ENCODE data around the gene PTPN7.
A peak's percentile ranks its signal among the peaks of the same experiment; 100 is the strongest.
"Not testable (repeated sequence)": the region's sequence is repeated elsewhere in the genome, so short reads cannot be mapped to it uniquely, and the experiment has no call there.

PTPN7 gene

DNA sequence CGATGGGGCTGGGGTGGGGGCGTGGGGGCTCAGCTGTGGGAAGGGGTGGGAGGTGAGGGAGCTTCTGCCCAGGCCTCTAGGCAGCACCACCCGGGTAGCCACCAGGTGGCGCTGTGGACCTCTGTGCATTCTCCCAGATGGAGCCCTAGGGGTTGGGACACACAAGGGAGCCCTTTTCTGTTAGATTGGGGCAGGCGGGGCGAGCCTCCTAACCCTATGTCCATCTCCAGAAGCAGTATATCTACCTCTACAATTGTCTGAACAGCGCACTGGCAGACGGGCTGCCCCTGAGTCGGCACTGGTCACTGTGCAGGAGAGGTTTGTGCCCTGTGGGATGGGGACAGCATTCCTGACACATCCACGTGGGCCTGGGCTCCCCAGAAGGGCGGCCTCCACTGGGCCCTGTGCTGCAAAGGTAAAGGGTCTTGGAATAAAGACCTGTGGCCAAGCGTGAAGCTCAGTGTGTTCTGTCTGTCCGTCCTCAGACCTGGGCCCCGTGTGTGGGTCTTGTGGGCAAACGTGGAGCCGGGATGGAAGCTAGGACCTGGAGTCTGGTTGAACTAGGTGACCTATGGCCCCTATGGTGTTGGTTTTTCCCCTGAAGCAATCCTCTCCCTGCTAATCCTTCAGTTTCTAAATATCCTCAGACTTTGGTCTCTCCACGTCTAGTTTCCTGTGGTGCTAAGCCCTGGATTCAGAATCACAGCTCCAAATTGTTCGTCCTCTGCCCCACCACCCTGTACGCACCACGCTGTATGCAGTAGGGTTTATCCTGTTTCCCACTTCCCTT, 28.8 kb upstream of the PTPN7 start:
- DNase-seq: peak; percentile 36

- DNase-seq: no peak
These were observed 27.4 kb upstream of the PTPN7 start for GRCh38 chr1:202187697-202188407.

DNA sequence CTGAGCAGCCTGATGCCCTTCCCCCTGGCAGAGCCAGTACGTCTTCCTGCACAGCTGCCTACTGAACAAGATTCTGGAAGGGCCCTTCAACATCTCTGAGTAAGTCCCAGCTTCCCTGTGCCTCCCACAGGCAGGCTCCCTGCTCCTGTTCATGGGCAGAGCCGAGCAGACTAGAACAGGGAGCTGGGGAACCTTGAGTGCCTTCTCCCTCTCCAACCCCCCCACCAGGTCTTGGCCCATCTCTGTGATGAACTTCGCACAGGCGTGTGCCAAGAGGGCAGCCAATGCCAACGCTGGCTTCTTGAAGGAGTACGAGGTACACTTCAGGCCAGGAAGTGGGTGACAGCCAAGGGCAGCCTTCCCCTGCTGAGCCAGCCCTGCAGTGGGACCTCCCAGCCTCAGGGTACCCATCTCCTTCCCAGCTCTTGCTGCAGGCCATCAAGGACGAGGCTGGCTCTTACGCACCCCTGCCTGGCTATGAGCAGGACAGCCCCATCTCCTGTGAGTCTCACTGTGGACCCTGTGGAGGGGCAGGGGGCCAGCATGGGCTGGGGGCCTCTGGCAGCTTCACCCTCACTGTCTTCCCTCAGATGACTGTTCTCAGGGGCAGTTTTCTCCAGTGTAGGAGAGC, 26.8 kb upstream of the PTPN7 start:
- DNase-seq: no peak

DNA sequence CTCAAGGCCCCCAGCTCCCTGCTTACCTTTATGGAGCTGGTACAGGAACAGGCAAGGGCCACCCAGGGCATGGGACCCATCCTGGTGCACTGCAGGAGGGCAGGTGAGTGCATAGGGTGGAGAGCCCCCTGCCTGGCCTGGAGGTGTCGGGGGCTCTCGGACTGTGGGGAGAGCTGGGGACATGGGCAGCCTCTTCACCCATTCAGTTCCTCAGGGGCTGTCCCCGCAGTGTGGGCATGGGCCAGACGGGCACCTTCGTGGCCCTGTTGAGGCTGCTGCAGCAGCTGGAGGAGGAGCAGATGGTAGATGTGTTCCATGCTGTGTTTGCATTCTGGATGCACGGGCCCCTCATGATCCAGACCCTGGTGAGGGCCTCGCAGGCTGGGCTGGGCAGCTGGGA, 25.9 kb upstream of the PTPN7 start:
- no peak for DNase-seq

GRCh38 chr1:202184750-202185460, 24.5 kb upstream of the PTPN7 start:
- peak; percentile 85 for DNase-seq

- no peak for DNase-seq
These were observed 21.9 kb upstream of the PTPN7 start for GRCh38 chr1:202182040-202182877.

DNA sequence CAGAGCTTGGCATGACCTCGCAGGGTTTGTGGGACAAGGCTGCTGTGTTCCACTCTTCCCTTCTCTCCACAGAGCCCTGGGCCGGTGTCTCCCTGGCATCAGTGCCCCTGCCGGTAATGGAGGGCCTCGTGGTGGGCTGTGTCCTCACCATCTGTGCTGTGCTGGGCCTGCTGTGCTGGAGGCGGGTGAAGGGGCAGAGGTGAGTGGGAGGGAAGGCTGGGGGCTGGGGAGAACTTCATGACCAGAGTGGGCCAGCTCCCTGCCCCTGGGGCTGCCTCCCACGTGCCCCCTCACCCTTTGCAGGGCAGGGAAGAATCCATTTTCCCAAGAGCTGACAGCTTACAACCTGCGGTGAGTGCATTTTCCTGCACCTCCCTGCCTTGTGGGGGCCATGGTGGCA, 21.2 kb upstream of the PTPN7 start:
- DNase-seq: no peak

DNA sequence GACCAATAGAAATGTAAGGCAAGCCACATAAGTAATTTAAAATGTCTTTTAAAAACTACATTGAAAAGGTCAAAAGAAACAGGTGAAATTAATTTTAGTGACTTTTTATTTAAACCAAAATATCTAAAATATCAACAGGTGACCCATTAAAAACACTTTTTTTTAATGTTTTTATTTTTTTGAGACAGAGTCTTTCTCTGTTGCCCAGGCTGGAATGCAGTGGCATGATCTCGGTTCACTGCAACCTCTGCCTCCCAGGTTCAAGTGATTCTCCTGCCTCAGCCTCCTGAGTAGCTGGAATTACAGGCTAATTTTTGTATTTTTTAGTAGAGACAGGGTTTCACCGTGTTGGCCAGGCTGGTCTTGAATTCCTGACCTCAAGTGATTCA, 20.3 kb upstream of the PTPN7 start:
- not testable (repeated sequence) for DNase-seq

- no peak for DNase-seq
These were observed 19.7 kb upstream of the PTPN7 start for GRCh38 chr1:202179828-202180750.

- no peak for DNase-seq
These were observed 16.8 kb upstream of the PTPN7 start for GRCh38 chr1:202176949-202177927.

- DNase-seq: no peak
These were observed 13.6 kb upstream of the PTPN7 start for GRCh38 chr1:202173993-202174392.

DNA sequence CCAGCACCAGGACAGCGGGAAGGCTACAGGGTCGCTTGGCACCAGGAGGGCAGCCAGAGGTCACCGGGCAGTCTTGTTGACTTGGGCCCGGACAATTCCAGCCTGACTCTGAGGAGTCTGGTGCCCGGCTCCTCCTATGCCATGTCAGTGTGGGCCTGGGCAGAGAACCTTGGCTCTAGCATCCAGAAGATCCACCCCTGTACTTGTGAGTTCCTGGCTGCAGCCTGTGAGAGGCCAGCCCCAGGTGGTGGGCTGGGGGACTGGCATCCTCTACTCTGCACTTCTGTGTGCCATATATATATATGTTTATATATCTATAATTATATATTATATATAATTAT, 11.6 kb upstream of the PTPN7 start:
- no peak for DNase-seq

GRCh38 chr1:202171292-202172014, 11.1 kb upstream of the PTPN7 start:
- no peak for DNase-seq

GRCh38 chr1:202170726-202171125, 10.3 kb upstream of the PTPN7 start:
- DNase-seq: no peak

DNA sequence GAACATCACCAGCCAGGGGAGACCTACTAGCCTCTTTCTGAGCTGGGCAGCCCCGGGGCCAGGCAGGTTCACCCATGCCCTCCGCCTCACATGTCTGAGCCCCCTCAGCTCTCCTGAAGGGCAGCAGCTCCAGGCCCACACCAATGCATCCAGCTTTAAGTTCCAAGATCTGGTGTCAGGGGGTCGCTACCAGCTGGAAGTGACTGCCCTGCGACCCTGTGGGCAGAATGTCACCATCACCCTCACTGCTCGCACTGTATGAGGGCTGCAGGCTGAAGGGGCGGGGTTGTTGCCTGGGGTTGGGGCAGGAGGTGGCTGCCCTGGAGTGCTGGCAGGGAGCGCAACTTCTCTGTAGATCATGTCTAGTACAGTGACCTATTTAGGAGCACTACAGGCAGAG, 8.5 kb upstream of the PTPN7 start:
- no peak for DNase-seq

DNA sequence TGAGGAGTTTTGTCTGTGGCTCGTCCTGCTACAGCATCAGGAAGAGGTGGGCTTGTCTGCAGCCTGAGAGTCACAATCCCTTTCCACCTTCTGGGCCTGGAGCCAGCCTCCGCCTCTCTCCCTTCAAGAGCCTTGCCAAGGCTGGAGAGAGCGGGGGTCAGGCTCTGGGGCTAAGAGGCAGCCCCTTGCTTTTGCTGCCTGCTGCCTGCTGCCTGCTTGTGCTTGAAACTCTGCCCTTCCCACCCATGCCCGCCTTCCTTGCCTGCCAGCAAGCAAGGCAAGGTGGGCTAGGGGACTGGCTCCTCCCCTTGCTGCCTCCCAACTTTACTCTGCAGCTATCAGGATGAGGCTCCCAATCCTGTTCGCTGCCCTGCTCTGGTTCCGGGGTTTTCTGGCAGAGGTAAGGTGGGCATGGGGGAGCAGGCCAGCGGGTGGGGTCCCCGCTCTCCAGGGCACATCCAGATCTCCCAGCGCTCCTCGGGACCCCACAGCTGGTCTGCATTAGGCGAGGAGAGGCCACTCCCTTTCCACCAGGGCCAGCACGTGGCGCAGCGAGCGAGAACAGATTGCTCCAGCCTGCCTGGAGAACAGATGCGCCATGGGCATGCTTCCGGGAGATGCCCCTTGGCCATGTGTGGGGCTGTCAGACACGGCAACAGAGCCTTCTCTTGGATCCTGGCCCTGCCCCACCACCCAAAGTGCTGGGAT, 7.5 kb upstream of the PTPN7 start:
- no peak for DNase-seq

GRCh38 chr1:202167054-202167453, 6.7 kb upstream of the PTPN7 start:
- DNase-seq: not testable (repeated sequence)

GRCh38 chr1:202165942-202166843, 5.8 kb upstream of the PTPN7 start:
- DNase-seq: no peak
